ENCODE results near the gene AUH. TPM values are rescaled to one million over a fixed set of nuclear protein-coding genes. Genes with fewer than 3 reads are reported as not detected.

Gene AUH
- total RNA-seq, 2 donors from 2014 or later = 23.0 to 23.5 TPM

- H3K36me3 Mint-ChIP-seq (ENCODE audit: low read depth) = no peaks in the 10 kb centered on the region
- H3K4me3 Mint-ChIP-seq = no peak overlapping the region
- no peaks in the 10 kb centered on the region for H3K4me1 Mint-ChIP-seq
- TF ChIP-seq CTCF (conservative IDR thresholded peaks at IDR 0.05) = no peak
- Histone ChIP-seq H3K4me1 (ENCODE audit: control insufficient read depth, insufficient read depth, low read length) (no peaks in the 10 kb centered on the region), H3K9ac (ENCODE audit: extremely low read depth, low read length, poor library complexity, severe bottlenecking) (no peak overlapping the region), H3K27ac (ENCODE audit: low read depth, low read length) (no peak overlapping the region), H3K36me3 (ENCODE audit: control insufficient read depth, insufficient read depth, low read length) (no peaks in the 10 kb centered on the region), H3K4me3 (ENCODE audit: low read length) (no peak overlapping the region), H3K9me3 (ENCODE audit: control insufficient read depth, low read length) (no peaks in the 10 kb centered on the region), H3K27me3 (ENCODE audit: control insufficient read depth, insufficient read depth, low read length, poor library complexity, severe bottlenecking) (no peaks in the 10 kb centered on the region)
- peaks cover 2% of the 10 kb centered on the region for H3K27me3 Mint-ChIP-seq (ENCODE audit: insufficient read depth)
- no peaks in the 10 kb centered on the region for H3K9me3 Mint-ChIP-seq
- DNase-seq = no peak
- no peak overlapping the region for H3K27ac Mint-ChIP-seq
- 79 to 80% methylated on average over 5 to 8 of the region's 8 CpGs for WGBS, 2 experiments (ENCODE audit: insufficient coverage in 1 of 2, insufficient read length in 1 of 2)
These were observed 180.2 kb downstream of the AUH start for GRCh38 chr9:91181541-91181940.

- no peak for TF ChIP-seq CTCF (conservative IDR thresholded peaks at IDR 0.05)
- WGBS, 2 experiments (ENCODE audit: insufficient coverage in 1 of 2, insufficient read length in 1 of 2) = 95 to 96% methylated on average over 3 of the region's 3 CpGs
- H3K4me3 Mint-ChIP-seq = no peak overlapping the region
- H3K27me3 Mint-ChIP-seq (ENCODE audit: insufficient read depth) = no peaks in the 10 kb centered on the region
- no peaks in the 10 kb centered on the region for H3K4me1 ChIP-seq (ENCODE audit: control insufficient read depth, insufficient read depth, low read length)
- no peaks in the 10 kb centered on the region for H3K4me1 Mint-ChIP-seq
- no peak overlapping the region for H3K4me3 ChIP-seq (ENCODE audit: low read length)
- no peaks in the 10 kb centered on the region for H3K27me3 ChIP-seq (ENCODE audit: control insufficient read depth, insufficient read depth, low read length, poor library complexity, severe bottlenecking)
- H3K27ac ChIP-seq (ENCODE audit: low read depth, low read length) = no peak overlapping the region
- H3K36me3 Mint-ChIP-seq (ENCODE audit: low read depth) = no peaks in the 10 kb centered on the region
- no peak overlapping the region for H3K27ac Mint-ChIP-seq
- no peaks in the 10 kb centered on the region for H3K36me3 ChIP-seq (ENCODE audit: control insufficient read depth, insufficient read depth, low read length)
- H3K9me3 ChIP-seq (ENCODE audit: control insufficient read depth, low read length) = no peaks in the 10 kb centered on the region
- DNase-seq = no peak
- H3K9ac ChIP-seq (ENCODE audit: extremely low read depth, low read length, poor library complexity, severe bottlenecking) = no peak overlapping the region
- H3K9me3 Mint-ChIP-seq = no peaks in the 10 kb centered on the region
These were observed 180.8 kb downstream of the AUH start for GRCh38 chr9:91180930-91181268.

GRCh38 chr9:91180240-91180929 is 181.3 kb downstream of the AUH start:
- Histone ChIP-seq H3K27me3 (ENCODE audit: control insufficient read depth, insufficient read depth, low read length, poor library complexity, severe bottlenecking) (no peaks in the 10 kb centered on the region), H3K36me3 (ENCODE audit: control insufficient read depth, insufficient read depth, low read length) (no peaks in the 10 kb centered on the region), H3K4me3 (ENCODE audit: low read length) (no peak overlapping the region), H3K9ac (ENCODE audit: extremely low read depth, low read length, poor library complexity, severe bottlenecking) (no peak overlapping the region), H3K4me1 (ENCODE audit: control insufficient read depth, insufficient read depth, low read length) (no peaks in the 10 kb centered on the region), H3K9me3 (ENCODE audit: control insufficient read depth, low read length) (no peaks in the 10 kb centered on the region), H3K27ac (ENCODE audit: low read depth, low read length) (no peak overlapping the region)
- TF ChIP-seq CTCF (conservative IDR thresholded peaks at IDR 0.05) = no peak
- no peak for DNase-seq
- H3K27me3 Mint-ChIP-seq (ENCODE audit: insufficient read depth) = no peaks in the 10 kb centered on the region
- no peaks in the 10 kb centered on the region for H3K9me3 Mint-ChIP-seq
- H3K36me3 Mint-ChIP-seq (ENCODE audit: low read depth) = no peaks in the 10 kb centered on the region
- 92 to 94% methylated on average over 8 to 16 of the region's 16 CpGs for WGBS, 2 experiments (ENCODE audit: insufficient coverage in 1 of 2, insufficient read length in 1 of 2)
- H3K4me3 Mint-ChIP-seq = no peak overlapping the region
- H3K27ac Mint-ChIP-seq = no peak overlapping the region
- no peaks in the 10 kb centered on the region for H3K4me1 Mint-ChIP-seq

Data from endodermal cell (in vitro differentiated cells).